KMS-11 (cell line): ENCODE data around the gene XKRX.

Experiments
- H2AFZ ChIP-seq: fragments of 200-600 bp; sonication (generic); 2 replicates; pipeline ENCODE4 v1.6.1; 2016; ENCODE audit warnings: antibody characterized with exemption, mixed run types, low read depth
- H3K27ac ChIP-seq: fragments of 200-600 bp; sonication (generic); 2 replicates; pipeline ENCODE4 v1.6.1; 2016; ENCODE audit warnings: mild to moderate bottlenecking, mixed run types
- H3K27me3 ChIP-seq: fragments of 200-600 bp; sonication (generic); 2 replicates; pipeline ENCODE4 v1.6.1; 2017; ENCODE audit warnings: mild to moderate bottlenecking, low read depth, mixed run types, moderate library complexity; ENCODE audit not compliant: insufficient read depth
- H3K36me3 ChIP-seq: fragments of 200-600 bp; sonication (generic); 2 replicates; pipeline ENCODE4 v1.6.1; 2017; ENCODE audit warnings: mild to moderate bottlenecking, mixed run types; ENCODE audit not compliant: insufficient read depth
- H3K4me1 ChIP-seq: fragments of 200-600 bp; sonication (generic); 2 replicates; pipeline ENCODE4 v1.6.1; 2016; ENCODE audit warnings: mild to moderate bottlenecking, low read depth, mixed run types; ENCODE audit not compliant: poor library complexity, severe bottlenecking
- H3K4me2 ChIP-seq: fragments of 200-600 bp; sonication (generic); 2 replicates; pipeline ENCODE4 v1.7.0; 2016; ENCODE audit warnings: mild to moderate bottlenecking, mixed run types
- H3K4me3 ChIP-seq: fragments of 200-600 bp; sonication (generic); IDR thresholded peaks from 2 replicates; pipeline ENCODE4 v1.6.1; 2017; ENCODE audit warnings: low read depth, low read length, mixed read lengths; ENCODE audit not compliant: insufficient read depth
- H3K79me2 ChIP-seq: fragments of 200-600 bp; sonication (generic); 2 replicates; pipeline ENCODE4 v1.6.1; 2016; ENCODE audit warnings: low read depth, mixed run types; ENCODE audit not compliant: insufficient read depth
- H3K9ac ChIP-seq: fragments of 200-600 bp; sonication (generic); 2 replicates; pipeline ENCODE4 v1.6.1; 2016; ENCODE audit warnings: mild to moderate bottlenecking, mixed run types
- H4K20me1 ChIP-seq: fragments of 200-600 bp; sonication (generic); 2 replicates; pipeline ENCODE4 v1.6.1; 2016; ENCODE audit warnings: mild to moderate bottlenecking, mixed run types; ENCODE audit not compliant: insufficient read depth
- CTCF ChIP-seq: fragments of 200-600 bp; sonication (generic); conservative IDR thresholded peaks from 2 replicates; pipeline ENCODE4 v1.6.1; 2017; ENCODE audit warnings: low read depth, mild to moderate bottlenecking, antibody characterized with exemption, low read length, moderate library complexity, mixed read lengths

The XKRX gene

GRCh38 chrX:100915562-100915961 lies 13.2 kb downstream of the XKRX start:
- H3K4me2 ChIP-seq = no peak overlapping the region
- no peak for TF ChIP-seq CTCF

GRCh38 chrX:100913111-100913510 lies 15.6 kb downstream of the XKRX start:
- TF ChIP-seq CTCF = no peak
- no peak overlapping the region for H3K27ac ChIP-seq
- H3K4me2 ChIP-seq = no peak overlapping the region
- H2AFZ ChIP-seq = no peak overlapping the region
- H3K9ac ChIP-seq = no peak overlapping the region
- no peaks in the 10 kb centered on the region for H4K20me1 ChIP-seq
- no peaks in the 10 kb centered on the region for H3K79me2 ChIP-seq
- no peak overlapping the region for H3K4me3 ChIP-seq
- H3K4me1 ChIP-seq = no peaks in the 10 kb centered on the region
- no peaks in the 10 kb centered on the region for H3K36me3 ChIP-seq
- no peaks in the 10 kb centered on the region for H3K27me3 ChIP-seq

More at GRCh38 chrX:100915562-100915961, 13.2 kb downstream of the XKRX start:
- H3K27me3 ChIP-seq = no peaks in the 10 kb centered on the region
- H3K4me3 ChIP-seq = no peak overlapping the region
- H3K9ac ChIP-seq = no peak overlapping the region
- no peaks in the 10 kb centered on the region for H3K36me3 ChIP-seq
- no peak overlapping the region for H3K27ac ChIP-seq
- no peaks in the 10 kb centered on the region for H3K79me2 ChIP-seq
- no peaks in the 10 kb centered on the region for H3K4me1 ChIP-seq
- H2AFZ ChIP-seq = no peak overlapping the region
- no peaks in the 10 kb centered on the region for H4K20me1 ChIP-seq

GRCh38 chrX:100911731-100912130 lies 17.0 kb downstream of the XKRX start:
- no peak overlapping the region for H3K4me2 ChIP-seq
- no peaks in the 10 kb centered on the region for H3K27me3 ChIP-seq
- H3K4me1 ChIP-seq = no peaks in the 10 kb centered on the region
- H3K36me3 ChIP-seq = no peaks in the 10 kb centered on the region
- no peak for TF ChIP-seq CTCF
- no peaks in the 10 kb centered on the region for H3K79me2 ChIP-seq
- H2AFZ ChIP-seq = no peak overlapping the region
- H4K20me1 ChIP-seq = no peaks in the 10 kb centered on the region
- H3K27ac ChIP-seq = no peak overlapping the region
- H3K9ac ChIP-seq = no peak overlapping the region
- H3K4me3 ChIP-seq = no peak overlapping the region

- no peak overlapping the region for H3K4me2 ChIP-seq
- no peak overlapping the region for H3K9ac ChIP-seq
- H3K79me2 ChIP-seq = no peaks in the 10 kb centered on the region
- H3K36me3 ChIP-seq = no peaks in the 10 kb centered on the region
- no peak for TF ChIP-seq CTCF
- no peaks in the 10 kb centered on the region for H3K27me3 ChIP-seq
- no peak overlapping the region for H3K4me3 ChIP-seq
- no peak overlapping the region for H2AFZ ChIP-seq
- H3K4me1 ChIP-seq = no peaks in the 10 kb centered on the region
- no peak overlapping the region for H3K27ac ChIP-seq
- H4K20me1 ChIP-seq = no peaks in the 10 kb centered on the region
Observed at GRCh38 chrX:100905620-100906019, 23.1 kb downstream of the XKRX start.

- no peak overlapping the region for H3K27ac ChIP-seq
- H3K79me2 ChIP-seq = no peaks in the 10 kb centered on the region
- H3K9ac ChIP-seq = no peak overlapping the region
- no peak for TF ChIP-seq CTCF
- H2AFZ ChIP-seq = no peak overlapping the region
- H4K20me1 ChIP-seq = no peaks in the 10 kb centered on the region
- no peaks in the 10 kb centered on the region for H3K4me1 ChIP-seq
- H3K4me3 ChIP-seq = no peak overlapping the region
- no peaks in the 10 kb centered on the region for H3K27me3 ChIP-seq
- no peak overlapping the region for H3K4me2 ChIP-seq
- no peaks in the 10 kb centered on the region for H3K36me3 ChIP-seq
Observed at GRCh38 chrX:100904433-100904832, 24.3 kb downstream of the XKRX start.
